PC-9 (cell line): ENCODE measurements around the gene KCNQ1OT1. TPM values are rescaled to one million over a fixed set of nuclear protein-coding genes. Genes with fewer than 3 reads are reported as not detected.

Experiments
- BruUV-seq: library from RNA; stranded (reverse); fragments of 400-500 nt; replicated peaks from 2 replicates; lab custom pipeline; 2021; lab: Mats Ljungman, UMichigan
- CTCF ChIA-PET: fragments of 300-600 bp; sonication (Branson Sonifier 250); formaldehyde crosslinking; loops from one replicate; lab custom pipeline; 2022; ENCODE audit warnings: antibody characterized with exemption; lab: Charles Lee
- POLR2A ChIA-PET: fragments of 300-600 bp; sonication (Branson Sonifier 250); formaldehyde crosslinking; loops from one replicate; lab custom pipeline; 2022; ENCODE audit warnings: antibody characterized with exemption; ENCODE audit not compliant: unreplicated experiment; lab: Charles Lee
- DNase-seq, 2 experiments: peaks; one replicate each; pipeline versions ENCODE4 v3.0.0 to v3.0.0-alpha.2; 2015 to 2022; ENCODE audit warnings: mixed read lengths in 1 of 2
- H2AFZ ChIP-seq: fragments of 200-600 bp; sonication (generic); 2 replicates; pipeline ENCODE4 v1.8.1; 2017; ENCODE audit warnings: antibody characterized with exemption
- H3F3A ChIP-seq: fragments of 200-600 bp; sonication (generic); 2 replicates; pipeline ENCODE4 v1.8.1; 2017; ENCODE audit warnings: antibody characterized with exemption, mild to moderate bottlenecking, low read depth; ENCODE audit not compliant: insufficient read depth
- H3K27ac ChIP-seq: fragments of 200-600 bp; sonication (generic); 2 replicates; pipeline ENCODE4 v1.6.1; 2016; ENCODE audit warnings: mixed run types
- H3K27me3 ChIP-seq: fragments of 200-600 bp; sonication (generic); 2 replicates; pipeline ENCODE4 v1.6.1; 2016; ENCODE audit warnings: low read depth, mixed run types; ENCODE audit not compliant: insufficient read depth
- H3K36me3 ChIP-seq: fragments of 200-600 bp; sonication (generic); 2 replicates; pipeline ENCODE4 v1.6.1; 2016; ENCODE audit warnings: low read depth, mixed run types
- H3K4me1 ChIP-seq: fragments of 200-600 bp; sonication (generic); replicated peaks from 2 replicates; pipeline ENCODE4 v1.6.1; 2016; ENCODE audit warnings: mixed run types; ENCODE audit not compliant: insufficient read depth
- H3K4me2 ChIP-seq: fragments of 200-600 bp; sonication (generic); 2 replicates; pipeline ENCODE4 v1.6.1; 2017; ENCODE audit warnings: mixed run types
- H3K4me3 ChIP-seq: fragments of 200-600 bp; sonication (generic); 2 replicates; pipeline ENCODE4 v1.6.1; 2016; ENCODE audit warnings: mixed run types
- H3K79me2 ChIP-seq: fragments of 200-600 bp; sonication (generic); 2 replicates; pipeline ENCODE4 v1.6.1; 2017; ENCODE audit warnings: low read depth, mixed run types
- H3K9me2 ChIP-seq: fragments of 200-600 bp; sonication (generic); 2 replicates; pipeline ENCODE4 v1.8.1; 2017; ENCODE audit warnings: mild to moderate bottlenecking; ENCODE audit not compliant: insufficient read depth
- H3K9me3 ChIP-seq: fragments of 200-600 bp; sonication (generic); 2 replicates; pipeline ENCODE4 v1.8.1; 2016; ENCODE audit warnings: low read depth; ENCODE audit not compliant: insufficient read depth
- H4K20me1 ChIP-seq: fragments of 200-600 bp; sonication (generic); 2 replicates; pipeline ENCODE4 v1.8.1; 2017; ENCODE audit not compliant: insufficient read depth
- EZH2 ChIP-seq: fragments of 200-600 bp; sonication (generic); IDR thresholded peaks from 2 replicates; pipeline ENCODE4 v1.8.0; 2017; ENCODE audit warnings: antibody characterized with exemption, low read depth
- intact Hi-C: fragments of 100-400 bp; cut with micrococcal nuclease; formaldehyde crosslinking; loops from one replicate; pipeline ENCODE4 v1.10.0; 2022; ENCODE audit not compliant: unreplicated experiment
- total RNA-seq: library from RNA; stranded (reverse); gene quantifications from 2 replicates; pipeline ENCODE4 v1.2.3, GENCODE V29; 2021
- TF ChIP-seq, protein P1 (sequence below): fragments of 200-600 bp; sonication (generic); conservative IDR thresholded peaks from 2 replicates; pipeline ENCODE4 v1.6.1; 2017; ENCODE audit warnings: mixed run types, antibody characterized with exemption, mild to moderate bottlenecking, moderate library complexity

KCNQ1OT1 gene
- total RNA-seq, 1 experiment from 2014 or later = 3.4 TPM

DNA sequence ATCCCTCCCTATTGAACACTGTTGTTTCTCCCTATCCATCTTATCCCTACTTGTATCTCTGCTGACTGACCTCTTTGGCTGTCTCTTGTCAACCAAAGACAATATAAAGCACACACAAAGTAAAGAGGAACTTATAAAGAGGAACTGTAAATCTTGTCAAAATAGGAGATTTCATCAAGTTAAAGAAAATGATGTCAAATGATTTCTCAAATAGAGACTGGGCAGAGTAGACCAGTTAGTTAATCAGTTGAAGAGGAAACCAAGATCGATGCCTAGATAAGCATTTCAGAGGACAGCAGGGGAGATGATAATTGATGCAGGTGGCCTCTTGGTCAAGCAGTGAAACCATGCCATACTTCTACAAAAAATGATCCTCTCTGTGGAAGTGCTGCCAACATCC, 22.7 kb downstream of the KCNQ1OT1 start:
- Histone ChIP-seq H3K36me3 (no peaks in the 10 kb centered on the region), H3K4me3 (no peak overlapping the region), H3K4me2 (no peak overlapping the region), H3K4me1 (no peaks in the 10 kb centered on the region), H3K9me2 (no peaks in the 10 kb centered on the region), H3F3A (no peaks in the 10 kb centered on the region), H3K27ac (no peak overlapping the region), H4K20me1 (no peaks in the 10 kb centered on the region), H2AFZ (no peak overlapping the region), H3K9me3 (no peaks in the 10 kb centered on the region), H3K79me2 (no peaks in the 10 kb centered on the region), H3K27me3 (no peaks in the 10 kb centered on the region)
- DNase-seq = no peak
- POLR2A ChIA-PET = no interaction called here
- BruUV-seq = no TSS peak
- CTCF ChIA-PET = interaction anchor here (0.6 kb wide), 1 partner anchor 85 kb away, joined by 3 read pairs; no protein-coding TSS in a partner anchor
- intact Hi-C loops = no loop called here
- TF ChIP-seq EZH2 = no peak
- TF ChIP-seq, protein P1, sequence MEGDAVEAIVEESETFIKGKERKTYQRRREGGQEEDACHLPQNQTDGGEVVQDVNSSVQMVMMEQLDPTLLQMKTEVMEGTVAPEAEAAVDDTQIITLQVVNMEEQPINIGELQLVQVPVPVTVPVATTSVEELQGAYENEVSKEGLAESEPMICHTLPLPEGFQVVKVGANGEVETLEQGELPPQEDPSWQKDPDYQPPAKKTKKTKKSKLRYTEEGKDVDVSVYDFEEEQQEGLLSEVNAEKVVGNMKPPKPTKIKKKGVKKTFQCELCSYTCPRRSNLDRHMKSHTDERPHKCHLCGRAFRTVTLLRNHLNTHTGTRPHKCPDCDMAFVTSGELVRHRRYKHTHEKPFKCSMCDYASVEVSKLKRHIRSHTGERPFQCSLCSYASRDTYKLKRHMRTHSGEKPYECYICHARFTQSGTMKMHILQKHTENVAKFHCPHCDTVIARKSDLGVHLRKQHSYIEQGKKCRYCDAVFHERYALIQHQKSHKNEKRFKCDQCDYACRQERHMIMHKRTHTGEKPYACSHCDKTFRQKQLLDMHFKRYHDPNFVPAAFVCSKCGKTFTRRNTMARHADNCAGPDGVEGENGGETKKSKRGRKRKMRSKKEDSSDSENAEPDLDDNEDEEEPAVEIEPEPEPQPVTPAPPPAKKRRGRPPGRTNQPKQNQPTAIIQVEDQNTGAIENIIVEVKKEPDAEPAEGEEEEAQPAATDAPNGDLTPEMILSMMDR = no peak

DNA sequence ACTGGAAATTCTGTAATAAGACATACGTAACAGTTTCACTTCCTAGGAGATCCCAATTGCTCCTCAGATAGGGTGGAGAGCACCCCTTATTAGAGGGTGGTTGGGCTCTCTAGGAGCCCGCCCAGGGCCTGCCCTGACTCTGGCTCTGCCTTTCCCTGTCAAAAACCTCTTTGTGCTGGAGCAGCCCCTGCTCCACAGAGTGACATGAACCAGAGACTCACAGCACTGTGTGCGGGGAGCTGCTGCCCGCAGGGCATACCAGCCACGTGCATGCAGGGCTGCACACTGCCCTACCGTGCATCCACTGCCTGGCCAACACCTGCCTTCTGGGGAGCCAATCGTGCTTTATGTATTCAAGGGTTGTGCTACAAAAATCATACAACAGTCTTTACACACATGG, 24.3 kb downstream of the KCNQ1OT1 start:
- no peak overlapping the region for H3K4me3 ChIP-seq
- no peaks in the 10 kb centered on the region for H3K9me3 ChIP-seq
- no peaks in the 10 kb centered on the region for H3F3A ChIP-seq
- H3K27me3 ChIP-seq = no peaks in the 10 kb centered on the region
- H4K20me1 ChIP-seq = no peaks in the 10 kb centered on the region
- intact Hi-C loops = no loop called here
- ChIA-PET POLR2A (no interaction called here), CTCF (no interaction called here)
- no peak overlapping the region for H2AFZ ChIP-seq
- H3K4me1 ChIP-seq = no peaks in the 10 kb centered on the region
- BruUV-seq = no TSS peak
- H3K36me3 ChIP-seq = no peaks in the 10 kb centered on the region
- no peak for TF ChIP-seq EZH2
- TF ChIP-seq, protein P1 = no peak
- no peaks in the 10 kb centered on the region for H3K79me2 ChIP-seq
- H3K4me2 ChIP-seq = no peak overlapping the region
- H3K27ac ChIP-seq = no peak overlapping the region
- no peak for DNase-seq
- H3K9me2 ChIP-seq = no peaks in the 10 kb centered on the region

DNA sequence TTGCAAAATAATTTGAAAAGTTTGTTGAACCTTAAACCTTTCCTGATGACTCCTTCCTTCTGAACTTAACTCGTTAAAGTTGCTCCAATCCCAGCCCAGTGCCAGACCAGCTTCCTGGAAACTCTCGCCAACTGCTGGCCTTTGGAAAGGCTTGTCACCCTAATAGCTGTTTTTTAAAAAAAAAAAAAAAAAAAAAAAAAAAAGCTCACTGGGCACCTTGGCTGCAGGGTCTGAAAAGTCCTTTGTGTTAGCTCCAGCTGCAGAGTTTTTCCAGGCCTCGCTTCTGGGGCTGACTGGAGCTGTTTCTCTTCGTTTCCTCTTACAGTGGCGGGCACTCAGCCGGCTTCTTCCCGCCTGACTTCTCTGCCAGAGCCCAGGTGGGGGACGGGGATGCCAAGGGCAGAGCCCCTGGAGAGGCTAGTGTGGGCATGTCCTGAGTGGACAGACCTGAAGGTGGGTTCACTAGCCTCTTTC, 25.1 kb downstream of the KCNQ1OT1 start:
- Histone ChIP-seq H3K79me2 (no peaks in the 10 kb centered on the region), H3K4me3 (no peak overlapping the region), H3K27ac (no peak overlapping the region), H3K9me3 (no peaks in the 10 kb centered on the region), H3K4me1 (no peaks in the 10 kb centered on the region), H4K20me1 (no peaks in the 10 kb centered on the region), H3K4me2 (no peak overlapping the region), H2AFZ (no peak overlapping the region), H3K36me3 (no peaks in the 10 kb centered on the region), H3K9me2 (no peaks in the 10 kb centered on the region), H3K27me3 (no peaks in the 10 kb centered on the region), H3F3A (no peaks in the 10 kb centered on the region)
- no TSS peak for BruUV-seq
- CTCF ChIA-PET = interaction anchor here (0.6 kb wide), 1 partner anchor 105 kb away, joined by 11 read pairs; no protein-coding TSS in a partner anchor
- no peak for DNase-seq
- POLR2A ChIA-PET = no interaction called here
- TF ChIP-seq, protein P1 = no peak
- no peak for TF ChIP-seq EZH2
- intact Hi-C loops = no loop called here
